Breast epithelium (tissue), 4 donors: ENCODE data around the gene ARMC10. TPM values are rescaled to one million over a fixed set of nuclear protein-coding genes. Genes with fewer than 3 reads are reported as not detected.

ENCODE experiments used
- DNase-seq, 2 donors: peaks; one replicate each; pipeline ENCODE4 v3.0.0-alpha.2; 2019; ENCODE audit warnings: low spot score in 2 of 2
- H3K27ac ChIP-seq, 2 donors: fragments of 200-600 bp; sonication (generic) in 1 of 2; one replicate each; pipeline ENCODE4 v1.5.1; 2016 to 2019; ENCODE audit warnings: mild to moderate bottlenecking in 1 of 2
- H3K27me3 ChIP-seq, 2 donors: fragments of 200-600 bp; sonication (generic) in 1 of 2; one replicate each; pipeline versions ENCODE4 v1.5.1 to v1.6.0; 2017 to 2019; ENCODE audit warnings: control low read depth in 1 of 2, mild to moderate bottlenecking in 1 of 2
- H3K36me3 ChIP-seq: fragments of 200-600 bp; one replicate; pipeline ENCODE4 v1.5.1; 2019
- H3K4me1 ChIP-seq, 2 donors: fragments of 200-600 bp; sonication (generic); one replicate each; pipeline ENCODE4 v1.5.1; 2016 to 2019; ENCODE audit warnings: control low read depth in 1 of 2
- H3K4me3 ChIP-seq, 3 donors: fragments of 200-600 bp; sonication (generic); 1 replicate in 2 of 3; 2 replicates in 1 of 3; pipeline ENCODE4 v1.5.1; 2016 to 2019; ENCODE audit warnings: mild to moderate bottlenecking in 3 of 3, moderate library complexity in 2 of 3
- H3K9me3 ChIP-seq, 2 donors: fragments of 200-600 bp; sonication (generic) in 1 of 2; one replicate each; pipeline ENCODE4 v1.5.1; 2016 to 2019; ENCODE audit warnings: control low read depth in 1 of 2
- CTCF ChIP-seq, 3 donors: fragments of 450-650 bp; IDR thresholded peaks; one replicate each; pipeline ENCODE4 v1.5.1; 2016 to 2017; ENCODE audit warnings: antibody characterized with exemption in 3 of 3, mild to moderate bottlenecking in 3 of 3, moderate library complexity in 3 of 3
- POLR2A ChIP-seq: fragments of 450-650 bp; IDR thresholded peaks from one replicate; pipeline ENCODE4 v1.6.1; 2016; ENCODE audit warnings: antibody characterized with exemption, mild to moderate bottlenecking, moderate library complexity
- POLR2AphosphoS5 ChIP-seq, 3 donors: sonication (generic); formaldehyde crosslinking; IDR thresholded peaks; one replicate each; pipeline ENCODE4 v1.6.1; 2017; ENCODE audit warnings: antibody characterized with exemption in 3 of 3
- intact Hi-C: fragments of 100-400 bp; cut with DNase I; formaldehyde crosslinking; loops from one replicate; pipeline ENCODE4 v1.15.1; 2023; ENCODE audit warnings: low total_unique reads
- total RNA-seq, 3 donors: library from RNA; depleted of rRNA; stranded (reverse); fragments of >200 nt; gene quantifications; one replicate each; pipeline ENCODE4 v1.1.0, GENCODE V29; 2016

The ARMC10 gene
- total RNA-seq, 3 donors from 2014 or later, result 47.0 to 55.4 (median 49.8) TPM

DNA sequence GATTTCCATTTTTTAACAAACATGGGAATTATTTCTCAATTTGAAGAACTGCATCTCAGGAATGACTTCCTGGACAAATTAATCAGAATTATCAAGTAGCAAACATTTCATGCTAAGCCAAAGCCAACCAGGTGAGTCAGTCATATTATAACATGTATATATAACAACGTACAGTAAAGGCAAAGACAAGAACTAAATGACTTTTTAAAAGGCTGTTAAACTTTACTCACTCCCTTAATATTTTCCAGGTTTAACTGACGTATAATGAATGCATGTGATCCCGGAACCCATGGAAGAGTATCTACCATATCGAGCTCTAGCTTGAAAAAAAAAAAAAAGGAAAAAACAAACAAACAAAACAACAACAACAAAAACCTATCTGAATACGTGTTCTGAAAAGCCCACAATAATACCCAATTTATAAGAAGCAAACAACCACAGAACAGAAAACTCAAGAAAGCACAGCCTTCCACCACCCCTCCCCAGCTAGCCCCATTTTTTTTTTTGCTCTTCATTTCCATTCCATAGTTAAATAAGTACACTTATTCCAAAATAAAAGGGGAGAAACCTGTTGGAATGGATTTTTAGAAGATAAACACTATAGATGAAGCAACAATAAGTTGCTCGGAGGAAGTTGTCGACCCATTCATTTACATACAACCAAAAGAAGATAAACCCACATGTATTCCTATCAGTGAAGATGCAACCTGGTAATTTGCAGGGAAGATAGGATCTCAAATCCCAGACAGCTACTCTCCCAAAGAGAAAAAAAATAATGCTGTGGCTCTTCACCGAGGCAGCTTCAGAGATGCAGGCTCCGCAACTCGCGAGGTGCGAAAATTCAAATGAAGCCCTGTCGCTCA, 73.4 kb downstream of the ARMC10 start:
- TF ChIP-seq POLR2AphosphoS5 (IDR thresholded peaks at IDR 0.05) (peak in 1 of 3 donors; percentile 25), CTCF (IDR thresholded peaks at IDR 0.05) (no peak), POLR2A (no peak)
- Histone ChIP-seq H3K36me3 (no peaks in the 10 kb centered on the region), H3K27ac (peak overlapping the region; percentile 94), H3K9me3 (no peaks in the 10 kb centered on the region), H3K4me1 (peaks cover 0 to 14% of the 10 kb centered on the region in 2 donors), H3K27me3 (no peaks in the 10 kb centered on the region), H3K4me3 (peak overlapping the region; percentile 77 to 80 (median 78))
- intact Hi-C loops, result no loop called here
- DNase-seq, result no peak

Other genes starting within 250 kb of the ARMC10 start
- 10 to 100 TPM in 1 of 3 donors, 1 to 10 TPM in 2; 1.4 to 19.3 (median 8.2) TPM for gene LRRC17, start 162.1 kb upstream of the ARMC10 start, total RNA-seq
- 1 to 10 TPM; 1.1 to 4.2 (median 3.3) TPM for gene FBXL13, start 344 bp upstream of the ARMC10 start, total RNA-seq
- 10 to 100 TPM in 2 of 3 donors, 1 to 10 TPM in 1; 7.2 to 16.5 (median 12.1) TPM for gene NAPEPLD, start 74.0 kb downstream of the ARMC10 start, total RNA-seq
- 10 to 100 TPM; 44.2 to 63.4 (median 58.4) TPM for gene PMPCB, start 222.3 kb downstream of the ARMC10 start, total RNA-seq